OCI-LY7 (cell line): ENCODE data around the gene SLC25A42. TPM values are rescaled to one million over a fixed set of nuclear protein-coding genes. Genes with fewer than 3 reads are reported as not detected.
"Not testable (repeated sequence)": the region's sequence is repeated elsewhere in the genome, so short reads cannot be mapped to it uniquely, and the experiment has no call there.

ENCODE experiments used
- BruUV-seq: library from RNA; stranded (reverse); fragments of 400-500 nt; replicated peaks from 2 replicates; lab custom pipeline; 2021; lab: Mats Ljungman, UMichigan
- CTCF ChIA-PET: fragments of 300-600 bp; sonication (Branson Sonifier 250); formaldehyde crosslinking; loops from one replicate; lab custom pipeline; 2022; ENCODE audit warnings: antibody characterized with exemption; ENCODE audit not compliant: unreplicated experiment; lab: Charles Lee
- POLR2A ChIA-PET: fragments of 300-600 bp; sonication (Branson Sonifier 250); formaldehyde crosslinking; loops from one replicate; lab custom pipeline; 2022; ENCODE audit warnings: antibody characterized with exemption; lab: Charles Lee
- DNase-seq: peaks from one replicate; pipeline ENCODE4 v3.0.0-alpha.2; 2015; ENCODE audit warnings: low spot score
- H2AFZ ChIP-seq: fragments of 200-600 bp; sonication (generic), shearing (Covaris generic); 2 replicates; pipeline ENCODE4 v1.6.1; 2014; ENCODE audit warnings: mild to moderate bottlenecking, antibody characterized with exemption, low read length, moderate library complexity
- H3K27ac ChIP-seq: fragments of 200-600 bp; sonication (generic); 2 replicates; pipeline ENCODE4 v1.5.1; 2014; ENCODE audit warnings: mixed run types, low read depth, mild to moderate bottlenecking, moderate library complexity, low read length, inconsistent platforms; ENCODE audit not compliant: poor library complexity, severe bottlenecking
- H3K36me3 ChIP-seq: fragments of 200-600 bp; sonication (generic); 2 replicates; pipeline ENCODE4 v1.6.1; 2014; ENCODE audit warnings: mild to moderate bottlenecking, antibody characterized with exemption, low read length, moderate library complexity, mixed read lengths; ENCODE audit not compliant: insufficient read depth
- H3K4me1 ChIP-seq: fragments of 200-600 bp; sonication (generic); 2 replicates; pipeline ENCODE4 v1.5.1; 2014; ENCODE audit warnings: mild to moderate bottlenecking, low read length; ENCODE audit not compliant: insufficient read depth, poor library complexity, severe bottlenecking
- H3K4me2 ChIP-seq: fragments of 200-600 bp; sonication (generic); 2 replicates; pipeline ENCODE4 v1.6.1; 2014; ENCODE audit warnings: mild to moderate bottlenecking, low read length
- H3K4me3 ChIP-seq: fragments of 200-600 bp; sonication (generic); 2 replicates; pipeline ENCODE4 v1.5.1; 2014; ENCODE audit warnings: mild to moderate bottlenecking, low read depth, low read length; ENCODE audit not compliant: poor library complexity, severe bottlenecking
- H3K79me2 ChIP-seq: fragments of 200-600 bp; sonication (generic); 2 replicates; pipeline ENCODE4 v1.6.1; 2016; ENCODE audit warnings: low read depth, mild to moderate bottlenecking, low read length, moderate library complexity, mixed read lengths; ENCODE audit not compliant: insufficient read depth
- H3K9me2 ChIP-seq: fragments of 200-600 bp; sonication (generic); 2 replicates; pipeline ENCODE4 v1.6.1; 2016; ENCODE audit warnings: mild to moderate bottlenecking, low read length, mixed read lengths; ENCODE audit not compliant: insufficient read depth
- H3K9me3 ChIP-seq: fragments of 200-600 bp; sonication (generic); 2 replicates; pipeline ENCODE4 v1.6.1; 2014; ENCODE audit warnings: mild to moderate bottlenecking, mixed run types, low read length, mixed read lengths
- H4K20me1 ChIP-seq: fragments of 200-600 bp; sonication (generic); 2 replicates; pipeline ENCODE4 v1.6.1; 2014; ENCODE audit warnings: mild to moderate bottlenecking, antibody characterized with exemption, low read length, moderate library complexity, mixed read lengths; ENCODE audit not compliant: insufficient read depth
- CTCF ChIP-seq: fragments of 200-600 bp; sonication (generic); conservative IDR thresholded peaks from 2 replicates; pipeline ENCODE4 v1.5.1; 2014; ENCODE audit warnings: mild to moderate bottlenecking, antibody characterized with exemption, low read length, moderate library complexity, mixed read lengths
- EZH2phosphoT487 ChIP-seq: fragments of 200-600 bp; sonication (generic); IDR thresholded peaks from 2 replicates; pipeline ENCODE4 v1.6.1; 2018; ENCODE audit warnings: low read depth, borderline replicate concordance, mild to moderate bottlenecking, mixed run types, antibody characterized with exemption, low read length, moderate library complexity, mixed read lengths
- intact Hi-C: fragments of 100-400 bp; cut with micrococcal nuclease; formaldehyde crosslinking; loops from one replicate; pipeline ENCODE4 v1.10.0; 2022; ENCODE audit not compliant: unreplicated experiment
- total RNA-seq, 2 experiments: library from RNA; depleted of rRNA in 1 of 2; stranded (reverse); fragments of >200 nt in 1 of 2; shearing (Covaris generic) in 1 of 2; gene quantifications; 2 replicates each; pipeline ENCODE4 v1.2.3, GENCODE V29; 2014 to 2022

SLC25A42 gene
- total RNA-seq, 2 experiments from 2014 or later, result 13.8 to 23.4 TPM

- Histone ChIP-seq H3K27ac (no peak overlapping the region), H3K4me3 (no peak overlapping the region), H3K36me3 (peaks cover 33% of the 10 kb centered on the region), H3K79me2 (peaks cover 10% of the 10 kb centered on the region; the same call in 1 of the 2 replicates), H4K20me1 (no peaks in the 10 kb centered on the region), H2AFZ (no peak overlapping the region), H3K4me2 (no peak overlapping the region), H3K9me2 (no peaks in the 10 kb centered on the region), H3K4me1 (peaks cover 15% of the 10 kb centered on the region), H3K9me3 (peaks cover 5% of the 10 kb centered on the region; the same call in 1 of the 2 replicates)
- intact Hi-C loops, result no loop called here
- TF ChIP-seq CTCF (no peak), EZH2phosphoT487 (no peak)
- no TSS peak for BruUV-seq
- DNase-seq, result no peak
- POLR2A ChIA-PET, result interaction anchor here (0.7 kb wide), 1 partner anchor 30 kb away, joined by 3 read pairs; no protein-coding TSS in a partner anchor
- CTCF ChIA-PET, result no interaction called here
Observed at GRCh38 chr19:19133985-19134384, 70.2 kb downstream of the SLC25A42 start.

GRCh38 chr19:19134687-19135158, 70.9 kb downstream of the SLC25A42 start:
- H4K20me1 ChIP-seq, result no peaks in the 10 kb centered on the region
- POLR2A ChIA-PET, result no interaction called here
- BruUV-seq, result no TSS peak
- DNase-seq, result peak; percentile 52
- intact Hi-C loops, result no loop called here
- no peak overlapping the region for H2AFZ ChIP-seq
- TF ChIP-seq EZH2phosphoT487 (no peak), CTCF (0 out of 2 replicates have a peak, but pooled peaks have one; percentile 12)
- H3K27ac ChIP-seq, result no peak overlapping the region
- H3K36me3 ChIP-seq, result peaks cover 33% of the 10 kb centered on the region
- H3K4me2 ChIP-seq, result peak overlapping the region; percentile 35
- no peaks in the 10 kb centered on the region for H3K9me2 ChIP-seq
- peaks cover 5% of the 10 kb centered on the region; the same call in 1 of the 2 replicates for H3K9me3 ChIP-seq
- CTCF ChIA-PET, result no interaction called here
- peaks cover 10% of the 10 kb centered on the region; the same call in 1 of the 2 replicates for H3K79me2 ChIP-seq
- H3K4me1 ChIP-seq, result peaks cover 15% of the 10 kb centered on the region
- no peak overlapping the region for H3K4me3 ChIP-seq

- H3K4me3 ChIP-seq, H4K20me1 ChIP-seq, H3K27ac ChIP-seq, intact Hi-C loops, H2AFZ ChIP-seq, CTCF ChIA-PET, DNase-seq, BruUV-seq, H3K9me2 ChIP-seq, H3K4me2 ChIP-seq, H3K9me3 ChIP-seq: not testable (repeated sequence)
- POLR2A ChIA-PET, result interaction anchor here (0.6 to 0.8 kb wide), 3 partner anchors 9 to 48 kb away, joined by 3 to 4 read pairs (median 3); partner anchors contain the start of gene MEF2B
- Histone ChIP-seq H3K36me3 (peaks cover 24% of the 10 kb centered on the region), H3K79me2 (peaks cover 10% of the 10 kb centered on the region; the same call in 1 of the 2 replicates), H3K4me1 (peaks cover 15% of the 10 kb centered on the region)
Observed at GRCh38 chr19:19135713-19136112, 71.9 kb downstream of the SLC25A42 start.
